OCI-LY7 (cell line): Measurements from ENCODE around the gene NCKAP5. TPM values are rescaled to one million over a fixed set of nuclear protein-coding genes. Genes with fewer than 3 reads are reported as not detected.

Source experiments
- BruUV-seq: library from RNA; stranded (reverse); fragments of 400-500 nt; replicated peaks from 2 replicates; lab custom pipeline; 2021; lab: Mats Ljungman, UMichigan
- CTCF ChIA-PET: fragments of 300-600 bp; sonication (Branson Sonifier 250); formaldehyde crosslinking; loops from one replicate; lab custom pipeline; 2022; ENCODE audit warnings: antibody characterized with exemption; ENCODE audit not compliant: unreplicated experiment; lab: Charles Lee
- POLR2A ChIA-PET: fragments of 300-600 bp; sonication (Branson Sonifier 250); formaldehyde crosslinking; loops from one replicate; lab custom pipeline; 2022; ENCODE audit warnings: antibody characterized with exemption; lab: Charles Lee
- DNase-seq: peaks from one replicate; pipeline ENCODE4 v3.0.0-alpha.2; 2015; ENCODE audit warnings: low spot score
- H2AFZ ChIP-seq: fragments of 200-600 bp; sonication (generic), shearing (Covaris generic); 2 replicates; pipeline ENCODE4 v1.6.1; 2014; ENCODE audit warnings: mild to moderate bottlenecking, antibody characterized with exemption, low read length, moderate library complexity
- H3K27ac ChIP-seq: fragments of 200-600 bp; sonication (generic); 2 replicates; pipeline ENCODE4 v1.5.1; 2014; ENCODE audit warnings: mixed run types, low read depth, mild to moderate bottlenecking, moderate library complexity, low read length, inconsistent platforms; ENCODE audit not compliant: poor library complexity, severe bottlenecking
- H3K36me3 ChIP-seq: fragments of 200-600 bp; sonication (generic); 2 replicates; pipeline ENCODE4 v1.6.1; 2014; ENCODE audit warnings: mild to moderate bottlenecking, antibody characterized with exemption, low read length, moderate library complexity, mixed read lengths; ENCODE audit not compliant: insufficient read depth
- H3K4me1 ChIP-seq: fragments of 200-600 bp; sonication (generic); 2 replicates; pipeline ENCODE4 v1.5.1; 2014; ENCODE audit warnings: mild to moderate bottlenecking, low read length; ENCODE audit not compliant: insufficient read depth, poor library complexity, severe bottlenecking
- H3K4me2 ChIP-seq: fragments of 200-600 bp; sonication (generic); 2 replicates; pipeline ENCODE4 v1.6.1; 2014; ENCODE audit warnings: mild to moderate bottlenecking, low read length
- H3K4me3 ChIP-seq: fragments of 200-600 bp; sonication (generic); 2 replicates; pipeline ENCODE4 v1.5.1; 2014; ENCODE audit warnings: mild to moderate bottlenecking, low read depth, low read length; ENCODE audit not compliant: poor library complexity, severe bottlenecking
- H3K79me2 ChIP-seq: fragments of 200-600 bp; sonication (generic); 2 replicates; pipeline ENCODE4 v1.6.1; 2016; ENCODE audit warnings: low read depth, mild to moderate bottlenecking, low read length, moderate library complexity, mixed read lengths; ENCODE audit not compliant: insufficient read depth
- H3K9me2 ChIP-seq: fragments of 200-600 bp; sonication (generic); 2 replicates; pipeline ENCODE4 v1.6.1; 2016; ENCODE audit warnings: mild to moderate bottlenecking, low read length, mixed read lengths; ENCODE audit not compliant: insufficient read depth
- H3K9me3 ChIP-seq: fragments of 200-600 bp; sonication (generic); 2 replicates; pipeline ENCODE4 v1.6.1; 2014; ENCODE audit warnings: mild to moderate bottlenecking, mixed run types, low read length, mixed read lengths
- H4K20me1 ChIP-seq: fragments of 200-600 bp; sonication (generic); 2 replicates; pipeline ENCODE4 v1.6.1; 2014; ENCODE audit warnings: mild to moderate bottlenecking, antibody characterized with exemption, low read length, moderate library complexity, mixed read lengths; ENCODE audit not compliant: insufficient read depth
- CTCF ChIP-seq: fragments of 200-600 bp; sonication (generic); conservative IDR thresholded peaks from 2 replicates; pipeline ENCODE4 v1.5.1; 2014; ENCODE audit warnings: mild to moderate bottlenecking, antibody characterized with exemption, low read length, moderate library complexity, mixed read lengths
- EZH2phosphoT487 ChIP-seq: fragments of 200-600 bp; sonication (generic); IDR thresholded peaks from 2 replicates; pipeline ENCODE4 v1.6.1; 2018; ENCODE audit warnings: low read depth, borderline replicate concordance, mild to moderate bottlenecking, mixed run types, antibody characterized with exemption, low read length, moderate library complexity, mixed read lengths
- intact Hi-C: fragments of 100-400 bp; cut with micrococcal nuclease; formaldehyde crosslinking; loops from one replicate; pipeline ENCODE4 v1.10.0; 2022; ENCODE audit not compliant: unreplicated experiment
- total RNA-seq, 2 experiments: library from RNA; depleted of rRNA in 1 of 2; stranded (reverse); fragments of >200 nt in 1 of 2; shearing (Covaris generic) in 1 of 2; gene quantifications; 2 replicates each; pipeline ENCODE4 v1.2.3, GENCODE V29; 2014 to 2022

Gene NCKAP5
- total RNA-seq, 2 experiments from 2014 or later: not detected

GRCh38 chr2:133360882-133361281 lies 207.4 kb downstream of the NCKAP5 start:
- no peak overlapping the region for H2AFZ ChIP-seq
- no TSS peak for BruUV-seq

DNA sequence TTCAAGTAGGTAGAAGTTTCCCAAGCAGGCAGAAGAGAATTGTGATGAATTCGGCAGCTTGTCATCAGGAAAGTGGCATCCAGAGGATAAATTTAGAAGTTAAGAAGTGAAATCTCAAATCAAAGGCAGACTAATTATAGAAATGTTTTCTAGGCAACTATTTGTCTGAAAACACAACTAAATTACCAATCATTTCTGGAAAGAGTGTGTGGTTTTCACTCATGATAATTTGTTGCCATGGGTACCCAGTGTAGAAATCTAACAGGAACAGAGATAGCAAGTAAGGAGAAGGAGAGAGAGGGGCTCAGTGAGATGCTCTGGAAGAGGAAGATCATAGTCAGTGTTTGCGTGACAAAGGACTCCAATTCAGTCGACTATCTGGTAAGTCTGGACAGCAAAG lies 208.1 kb downstream of the NCKAP5 start:
- ChIA-PET POLR2A (interaction anchor here (0.5 to 0.6 kb wide), 2 partner anchors 15 to 262 kb away, joined by 3 read pairs; no protein-coding TSS in a partner anchor), CTCF (no interaction called here)
- Histone ChIP-seq H3K36me3 (no peaks in the 10 kb centered on the region), H3K79me2 (no peaks in the 10 kb centered on the region), H2AFZ (no peak overlapping the region), H3K4me3 (no peak overlapping the region), H3K9me2 (no peaks in the 10 kb centered on the region), H3K9me3 (no peaks in the 10 kb centered on the region), H4K20me1 (no peaks in the 10 kb centered on the region), H3K4me1 (no peaks in the 10 kb centered on the region), H3K4me2 (no peak overlapping the region), H3K27ac (no peak overlapping the region)
- BruUV-seq: no TSS peak
- intact Hi-C loops: no loop called here
- DNase-seq: no peak
- TF ChIP-seq CTCF: no peak
- no peak for TF ChIP-seq EZH2phosphoT487

More at GRCh38 chr2:133360882-133361281, 207.4 kb downstream of the NCKAP5 start:
- no peak overlapping the region for H3K27ac ChIP-seq
- H3K4me3 ChIP-seq: no peak overlapping the region
- H4K20me1 ChIP-seq: no peaks in the 10 kb centered on the region
- H3K4me2 ChIP-seq: no peak overlapping the region
- H3K4me1 ChIP-seq: no peaks in the 10 kb centered on the region
- H3K9me3 ChIP-seq: no peaks in the 10 kb centered on the region
- POLR2A ChIA-PET: interaction anchor here (0.5 kb wide), 1 partner anchor 16 kb away, joined by 3 read pairs; no protein-coding TSS in a partner anchor
- no peak for DNase-seq
- H3K9me2 ChIP-seq: no peaks in the 10 kb centered on the region
- TF ChIP-seq EZH2phosphoT487: no peak
- no peak for TF ChIP-seq CTCF
- no peaks in the 10 kb centered on the region for H3K36me3 ChIP-seq
- intact Hi-C loops: no loop called here
- CTCF ChIA-PET: no interaction called here
- H3K79me2 ChIP-seq: no peaks in the 10 kb centered on the region

DNA sequence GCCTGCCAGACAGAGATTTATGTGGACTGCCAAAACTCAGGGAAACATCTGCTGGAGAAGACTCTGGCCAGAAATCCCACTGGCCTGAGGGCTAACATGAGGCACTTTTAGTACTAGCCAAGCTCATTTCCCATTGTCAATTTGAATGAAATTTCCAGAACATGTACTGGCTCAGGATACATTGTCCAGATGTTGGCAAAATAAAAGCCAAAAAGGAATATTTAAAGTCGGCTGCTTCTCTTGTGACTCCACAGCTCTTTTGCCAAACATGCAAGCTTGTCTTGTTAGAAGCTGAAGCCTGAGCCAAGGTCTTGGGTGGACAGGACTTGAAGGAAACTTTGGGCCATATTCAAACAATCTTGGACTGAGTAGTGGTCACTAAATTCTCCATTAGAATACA lies 215.5 kb downstream of the NCKAP5 start:
- POLR2A ChIA-PET: no interaction called here
- TF ChIP-seq EZH2phosphoT487 (no peak), CTCF (no peak)
- H3K9me2 ChIP-seq: no peaks in the 10 kb centered on the region
- no peak overlapping the region for H3K4me3 ChIP-seq
- H4K20me1 ChIP-seq: no peaks in the 10 kb centered on the region
- no peak overlapping the region for H3K4me2 ChIP-seq
- no TSS peak for BruUV-seq
- H3K9me3 ChIP-seq: no peaks in the 10 kb centered on the region
- H3K27ac ChIP-seq: no peak overlapping the region
- CTCF ChIA-PET: no interaction called here
- intact Hi-C loops: no loop called here
- no peaks in the 10 kb centered on the region for H3K4me1 ChIP-seq
- H2AFZ ChIP-seq: no peak overlapping the region
- no peaks in the 10 kb centered on the region for H3K36me3 ChIP-seq
- no peaks in the 10 kb centered on the region for H3K79me2 ChIP-seq
- DNase-seq: no peak
